ENCODE data around the gene ELOVL3. TPM values are rescaled to one million over a fixed set of nuclear protein-coding genes. Genes with fewer than 3 reads are reported as not detected.

The ELOVL3 gene
- polyA plus RNA-seq, 5 donors: 0.42 to 0.74 (median 0.47) TPM

DNA sequence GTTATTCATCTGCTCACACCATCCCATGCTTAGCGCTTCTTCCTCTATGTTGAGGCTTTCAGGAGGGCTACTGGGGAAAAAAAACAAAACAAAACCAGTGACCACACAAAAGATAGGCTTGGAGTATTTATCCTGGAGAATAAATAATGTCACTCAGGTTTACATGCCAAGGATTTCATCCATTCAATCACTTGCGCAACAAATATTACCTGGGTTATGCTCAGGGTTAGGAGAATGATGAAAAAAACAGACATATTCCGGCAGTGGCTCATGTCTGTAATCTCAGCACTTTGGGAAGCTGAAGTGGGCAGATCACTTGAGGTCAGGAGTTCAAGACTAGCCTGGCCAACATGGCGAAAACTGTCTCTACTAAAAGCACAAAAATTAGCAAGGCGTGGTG is 3.3 kb upstream of the ELOVL3 start:
- no peak for DNase-seq

DNA sequence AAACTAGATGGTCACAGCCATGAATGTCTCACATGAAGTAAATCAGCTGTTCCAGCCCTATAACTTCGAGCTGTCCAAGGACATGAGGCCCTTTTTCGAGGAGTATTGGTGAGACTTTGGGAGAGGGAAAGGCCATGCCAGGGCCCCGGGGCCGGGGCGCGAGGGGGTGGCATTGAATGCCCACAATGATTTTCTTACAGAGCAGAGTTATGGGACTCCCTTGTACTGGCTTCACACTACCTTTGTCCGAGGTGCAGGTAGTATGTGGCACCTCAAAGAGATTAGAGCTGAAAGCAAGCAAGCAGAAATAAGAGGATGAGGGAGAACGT is 407 bp downstream of the ELOVL3 start:
- DNase-seq: no peak

DNA sequence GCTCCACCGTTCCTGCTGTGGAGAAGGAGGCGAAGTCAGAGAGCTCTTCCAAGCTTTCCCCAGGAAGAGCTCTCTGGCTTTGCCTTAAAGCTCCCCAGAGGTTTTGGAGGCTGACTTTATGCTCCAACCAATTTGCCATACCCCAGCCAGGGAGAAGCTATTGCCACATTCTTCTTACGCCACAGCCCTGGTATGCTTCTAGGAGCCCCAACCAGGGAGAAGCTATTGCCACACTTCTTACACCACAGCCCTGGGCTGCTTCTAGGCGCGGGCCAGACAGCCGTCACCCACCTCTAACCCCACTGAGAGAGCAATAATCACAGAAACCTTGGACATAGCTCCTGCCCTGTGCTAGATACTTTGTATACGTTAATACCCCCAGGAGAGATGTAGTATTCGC is 951 bp downstream of the ELOVL3 start:
- no peak for DNase-seq

DNA sequence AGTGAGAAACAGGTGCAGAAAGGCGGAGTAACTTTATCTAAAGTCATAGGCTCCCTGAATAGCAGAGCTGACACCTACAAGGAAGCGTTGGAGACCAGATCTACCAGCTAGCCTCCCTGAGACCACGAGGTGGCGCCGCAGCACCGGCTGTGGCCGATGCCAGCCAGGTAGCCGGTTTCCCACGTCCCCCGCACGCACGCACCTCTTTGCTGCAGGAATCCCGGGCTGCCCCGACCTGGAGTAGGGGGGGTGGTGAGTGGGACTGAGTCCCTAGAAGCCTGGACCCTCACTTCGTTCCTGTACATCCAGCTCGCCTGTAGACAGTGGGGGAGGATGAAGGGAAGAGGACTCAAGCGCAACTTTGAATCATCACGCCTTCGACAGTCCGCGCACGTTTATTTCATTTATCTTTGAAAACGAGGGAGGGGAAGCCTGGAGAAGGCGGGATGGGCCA is 3.7 kb downstream of the ELOVL3 start:
- DNase-seq: peak; percentile 71 to 72

DNA sequence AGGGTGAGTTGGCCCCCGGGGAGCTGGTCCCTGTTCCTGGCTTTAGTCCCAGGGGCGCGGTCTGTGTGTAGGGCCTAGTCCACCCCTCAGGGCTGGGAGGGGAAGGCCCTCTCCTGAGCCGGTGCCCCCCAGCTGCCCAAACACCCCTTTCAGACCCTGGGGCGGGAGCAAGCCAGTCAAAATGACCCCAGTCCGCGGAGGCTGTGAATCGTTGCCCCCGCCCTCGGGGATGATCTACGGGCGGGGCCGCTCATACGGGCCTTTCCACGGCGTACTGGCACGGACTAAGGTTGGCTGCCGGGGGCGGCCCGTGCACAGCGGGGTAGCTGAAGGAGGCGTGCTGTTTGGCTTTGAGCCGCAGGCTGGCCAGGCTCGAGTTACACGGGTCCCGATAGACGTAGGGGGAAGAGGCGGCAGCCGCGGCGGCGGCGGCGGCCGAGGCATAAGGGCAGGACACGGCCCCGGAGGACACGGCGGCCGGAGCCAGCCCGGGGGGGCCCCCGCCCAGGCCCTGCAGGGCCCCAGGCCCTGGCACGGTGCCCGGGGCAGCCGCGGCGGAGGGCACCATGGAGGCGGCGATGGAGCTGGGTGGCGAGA is 4.3 kb downstream of the ELOVL3 start:
- peak in 1 of 2 donors; percentile 52 for DNase-seq

DNA sequence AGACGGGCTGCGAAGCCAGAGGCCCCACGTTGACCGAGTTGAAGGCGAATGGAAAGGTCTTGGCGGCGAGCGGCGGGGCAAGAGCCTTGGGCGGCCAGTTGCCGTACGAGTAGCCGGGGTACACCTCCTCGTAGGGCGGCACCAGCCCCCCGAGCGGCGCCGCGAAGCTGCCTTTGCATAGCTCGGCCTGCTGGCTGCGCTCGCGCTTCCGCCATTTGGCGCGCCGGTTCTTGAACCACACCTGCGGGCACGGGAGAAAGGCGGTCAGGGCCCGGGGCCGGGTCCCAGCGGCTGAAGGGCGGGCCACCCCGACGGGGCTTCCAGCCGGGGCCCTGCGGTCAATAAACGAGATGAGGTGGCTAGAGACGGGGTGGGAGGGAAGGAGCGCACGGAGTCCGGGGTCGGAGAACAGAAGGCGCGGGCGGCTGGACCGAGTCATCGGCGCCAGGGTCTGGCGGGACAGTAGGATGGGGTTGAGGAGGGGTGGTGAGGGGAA is 4.8 kb downstream of the ELOVL3 start:
- DNase-seq: no peak

DNA sequence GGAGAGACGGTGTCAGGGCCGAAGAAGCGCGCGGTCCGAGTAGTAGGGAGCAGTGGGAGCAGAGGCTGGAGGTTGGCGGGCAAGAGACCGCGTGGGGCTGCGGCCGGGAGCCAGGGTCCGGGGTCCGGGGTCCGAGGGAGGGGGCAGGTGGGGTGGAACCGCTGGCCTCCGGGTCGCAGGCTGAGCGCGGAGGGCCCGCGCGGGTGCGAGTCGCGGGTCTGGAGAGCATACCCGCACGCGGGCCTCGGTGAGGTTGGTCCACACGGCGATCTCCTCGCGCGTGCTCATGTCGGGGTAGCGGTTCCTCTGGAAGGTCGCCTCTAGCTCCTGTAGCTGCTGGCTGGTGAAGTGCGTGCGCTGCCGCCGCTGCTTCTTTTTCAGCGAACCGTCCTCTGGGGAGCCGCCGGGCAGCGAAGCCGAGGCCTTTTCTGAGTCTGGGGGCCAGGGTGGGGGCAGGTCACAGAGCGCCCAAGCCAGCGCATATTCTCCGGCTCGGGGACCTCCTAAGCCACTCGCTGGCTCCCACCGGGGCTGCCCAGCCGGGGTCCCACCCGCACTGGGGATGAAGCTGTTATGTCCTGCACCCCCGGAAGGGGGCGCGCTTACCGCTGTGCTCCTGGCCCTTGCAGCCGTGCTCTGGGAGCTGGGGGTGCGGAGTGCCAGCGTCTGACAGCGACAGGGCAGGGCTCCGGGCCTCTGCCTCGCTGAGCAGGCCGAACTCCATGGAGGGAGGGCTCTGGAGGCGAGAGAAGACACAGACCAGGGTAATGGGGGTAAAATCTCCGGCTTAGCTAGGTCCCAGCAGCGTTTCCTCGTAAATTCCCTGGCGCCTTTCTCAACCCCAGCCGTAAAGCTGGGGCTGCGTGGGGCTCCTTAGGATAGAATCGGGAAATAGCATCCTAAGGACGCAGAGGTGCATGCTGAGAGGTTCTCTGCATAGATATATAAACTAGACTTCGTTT is 5.5 kb downstream of the ELOVL3 start:
- no peak for DNase-seq

DNA sequence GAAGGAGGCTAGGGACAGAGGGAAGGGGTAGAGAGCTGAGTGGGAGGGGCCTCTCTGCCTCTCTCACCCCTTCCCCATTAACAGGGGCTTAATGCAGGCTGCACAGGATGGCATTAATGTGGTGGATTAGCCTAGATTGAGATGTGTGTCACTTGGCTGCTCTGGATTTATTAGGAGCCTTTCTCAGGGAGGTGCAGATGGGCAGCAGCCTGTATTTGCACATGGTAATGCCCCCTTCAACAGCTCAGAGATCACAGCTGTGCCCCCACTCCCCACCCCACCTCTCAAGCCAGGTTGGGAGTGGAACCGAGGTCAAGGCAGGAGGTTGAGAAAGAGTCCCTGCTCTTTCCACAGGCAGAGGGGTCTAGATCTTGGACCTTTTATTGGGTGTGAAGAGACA is 7.9 kb downstream of the ELOVL3 start:
- DNase-seq: no peak

DNA sequence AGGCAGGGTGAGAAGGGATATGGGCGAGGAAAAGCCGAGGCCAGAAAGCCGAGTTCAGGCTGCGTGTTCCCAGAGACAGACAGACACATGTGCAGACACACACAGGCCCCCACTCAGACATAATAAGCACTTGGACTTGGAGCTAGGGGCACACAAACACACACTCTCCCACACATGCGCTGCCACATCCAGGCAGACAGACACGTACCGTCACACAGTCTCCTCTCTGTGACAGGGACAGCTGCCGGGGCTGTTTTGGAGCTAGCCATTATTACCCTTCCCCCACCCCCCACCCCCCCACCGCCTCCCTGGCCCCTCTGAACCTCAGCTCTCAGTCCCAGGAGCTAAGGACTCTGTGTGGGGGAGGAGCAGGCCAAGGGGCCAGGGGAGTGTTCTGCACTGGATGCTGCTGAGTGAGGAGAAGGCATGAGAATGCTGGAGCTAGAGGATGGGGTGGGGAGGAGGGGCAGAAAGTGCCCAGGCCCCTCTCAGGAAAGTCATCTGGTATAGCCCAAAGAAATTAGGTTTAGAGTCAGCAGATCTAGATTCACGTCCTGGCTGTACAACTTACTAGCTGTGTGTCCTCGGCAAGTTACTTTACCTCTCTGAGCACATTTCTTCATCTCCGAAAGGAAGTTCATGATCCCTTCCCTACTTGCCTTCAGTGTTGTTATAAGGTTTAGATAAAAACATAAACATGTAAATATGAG is 8.9 kb downstream of the ELOVL3 start:
- DNase-seq: no peak

DNA sequence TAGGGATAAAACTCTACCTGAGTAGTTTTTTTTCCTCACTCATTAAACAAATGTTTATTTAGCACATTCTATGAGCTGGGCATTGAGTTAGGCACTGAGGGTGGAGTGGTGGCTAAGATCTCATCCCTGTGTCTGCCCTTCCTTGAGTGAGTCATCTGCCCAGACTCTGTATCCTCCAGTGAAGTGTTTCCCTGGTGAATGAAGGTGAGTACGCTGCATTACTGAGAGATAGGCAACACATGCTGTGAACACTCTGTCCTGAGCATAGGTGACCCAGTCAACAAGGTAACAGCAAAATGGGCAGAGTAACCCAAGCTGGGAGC is 9.5 kb downstream of the ELOVL3 start:
- DNase-seq: no peak

DNA sequence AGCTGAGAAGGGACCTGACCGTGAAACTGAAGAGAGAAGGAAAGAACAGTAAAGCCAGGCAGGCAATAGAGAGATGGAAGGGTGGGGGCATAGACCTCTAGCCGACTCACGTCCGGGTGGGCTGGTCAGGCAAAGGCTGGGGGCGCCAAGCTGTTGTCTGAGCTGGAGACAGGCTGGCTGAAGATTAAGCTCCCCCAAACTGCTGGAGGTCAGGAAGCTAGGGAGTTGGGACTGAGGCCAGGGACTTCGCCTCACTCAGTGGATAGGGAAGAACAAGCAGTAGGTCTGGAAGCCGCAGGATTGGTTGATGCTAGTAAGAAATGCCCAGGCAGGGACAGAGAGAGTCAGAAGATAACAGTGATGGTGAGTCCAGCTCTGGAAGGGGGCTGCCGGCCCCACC is 9.9 kb downstream of the ELOVL3 start:
- DNase-seq: no peak

DNA sequence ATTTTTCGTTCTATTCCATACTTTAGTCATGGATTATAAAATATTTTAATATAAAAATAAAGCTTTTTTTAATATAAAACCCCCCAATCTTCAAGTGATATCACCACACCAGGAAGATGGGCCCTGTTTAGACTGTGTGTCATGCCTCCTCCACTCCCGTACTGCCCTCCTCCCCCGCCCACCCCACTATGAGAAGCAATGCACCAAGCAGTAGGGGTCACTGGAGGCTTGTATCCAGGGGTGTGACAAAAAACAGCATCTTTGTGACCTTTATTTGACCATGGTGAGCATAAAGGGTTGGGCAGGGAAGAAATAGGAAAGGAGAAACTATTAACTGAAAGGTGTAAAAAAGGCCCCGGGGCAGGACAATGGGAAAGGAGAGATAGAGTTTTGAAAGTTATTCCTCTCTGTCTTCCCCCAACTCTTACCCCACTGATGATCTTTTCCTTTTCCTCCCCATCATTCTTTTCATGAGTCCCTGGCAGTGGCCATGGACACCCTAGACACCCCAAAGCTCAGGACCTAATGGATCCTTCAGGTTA is 11.7 kb downstream of the ELOVL3 start:
- DNase-seq: no peak

DNA sequence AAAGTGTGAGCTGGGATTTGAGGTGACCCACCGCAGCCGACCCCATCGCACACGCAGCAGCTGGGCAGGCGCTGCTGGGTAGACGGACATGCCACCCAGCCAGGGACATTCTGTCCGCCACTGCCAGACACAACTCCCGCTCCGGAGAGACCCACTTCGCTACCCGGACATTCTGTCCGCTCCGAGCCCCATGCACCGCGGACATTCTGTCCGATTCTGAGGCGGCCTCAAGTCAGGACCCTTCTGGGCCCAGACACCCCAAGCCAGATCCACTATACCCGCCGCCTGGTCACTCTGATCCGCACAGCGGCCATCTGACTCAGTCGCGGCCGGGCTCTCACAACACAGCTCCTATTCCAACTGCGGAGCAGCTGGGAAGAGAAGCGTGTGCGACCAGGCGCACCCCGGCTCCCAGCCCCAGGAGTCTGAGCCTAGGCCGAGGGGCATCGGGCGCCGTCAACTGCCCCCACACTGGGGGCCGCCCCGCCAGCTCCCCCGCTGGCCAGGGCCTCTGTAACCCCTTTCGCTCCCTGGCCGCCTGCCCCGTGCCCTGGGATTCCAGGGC is 14.4 kb downstream of the ELOVL3 start:
- no peak for DNase-seq

DNA sequence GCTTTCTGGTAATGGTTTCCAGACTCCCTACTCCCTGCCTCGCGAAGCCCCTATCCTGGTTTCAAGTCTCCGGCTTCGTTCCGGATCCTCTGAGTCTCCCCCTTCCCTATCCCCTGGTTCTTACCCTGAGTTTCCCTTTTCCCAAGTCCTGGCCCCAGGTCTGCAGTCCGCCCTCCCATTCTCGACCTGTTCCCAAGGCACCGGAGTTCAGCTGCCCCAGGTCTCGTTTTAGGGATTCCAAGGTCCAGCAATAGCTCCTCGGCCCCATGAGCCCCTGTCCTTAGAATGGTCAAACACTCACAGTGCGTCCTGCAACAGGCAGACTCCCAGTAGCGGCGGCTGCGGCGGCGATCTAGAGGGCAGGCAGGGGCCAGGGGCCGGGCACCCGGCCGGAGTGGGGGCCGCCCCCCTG is 14.9 kb downstream of the ELOVL3 start:
- DNase-seq: no peak

DNA sequence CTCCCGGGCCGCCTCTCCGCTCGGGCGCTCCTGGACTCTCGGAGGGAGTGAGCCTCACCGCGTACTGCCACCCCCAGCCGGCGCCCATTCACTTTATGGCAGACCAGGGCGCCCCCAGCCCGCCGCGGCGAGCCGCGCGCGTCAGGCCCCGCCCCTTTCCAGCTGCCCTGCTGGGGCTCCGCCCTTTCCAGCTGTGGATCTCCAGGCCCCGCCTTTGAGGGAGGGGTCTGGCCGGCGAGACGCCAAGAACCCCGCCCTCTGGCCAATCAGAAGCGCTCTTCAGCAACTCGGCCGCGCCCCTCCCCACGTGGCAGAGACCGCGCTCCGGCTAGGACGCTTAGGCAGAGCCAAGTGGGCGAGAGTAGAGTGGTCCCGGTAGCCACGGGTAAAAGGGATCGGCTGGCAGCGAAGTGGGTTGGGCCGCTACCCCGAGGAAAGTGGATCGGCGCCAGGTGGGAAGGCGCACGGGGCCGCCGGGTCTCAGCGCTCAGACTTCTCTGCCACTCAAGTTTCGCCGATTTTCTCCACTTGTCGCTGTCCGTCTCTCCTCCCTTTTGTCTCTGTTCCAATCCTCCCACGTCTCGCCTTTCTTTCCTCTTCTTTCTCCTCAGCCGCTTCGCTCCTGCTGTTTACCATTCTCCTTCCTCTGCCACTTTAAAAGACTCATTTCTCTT is 15.5 kb downstream of the ELOVL3 start, which contains the start of gene PITX3:
TSS of gene PITX3 (minus strand) at position 69 of the 674 bp plus-strand sequence. CDS start 9,432 bp downstream, outside the sequence.
- DNase-seq: peak; percentile 96

DNA sequence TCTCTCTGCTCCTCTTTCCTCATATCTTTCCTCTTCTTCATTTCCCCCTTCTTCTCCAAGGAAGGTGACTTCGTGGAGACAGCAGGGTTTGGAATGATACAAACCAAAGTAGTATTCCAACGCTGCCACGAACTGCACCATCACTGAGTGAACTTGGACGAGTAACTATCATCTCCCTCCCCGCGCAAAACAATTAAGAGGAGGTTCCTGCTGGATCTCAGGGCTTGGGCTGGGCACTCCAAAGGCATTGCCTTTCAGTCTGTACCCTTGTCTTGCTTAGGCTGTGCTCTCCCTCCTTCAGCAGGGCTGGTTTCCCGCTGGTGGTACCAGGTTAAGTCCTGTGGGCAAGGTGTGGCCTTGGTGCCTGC is 16.0 kb downstream of the ELOVL3 start:
- no peak for DNase-seq

DNA sequence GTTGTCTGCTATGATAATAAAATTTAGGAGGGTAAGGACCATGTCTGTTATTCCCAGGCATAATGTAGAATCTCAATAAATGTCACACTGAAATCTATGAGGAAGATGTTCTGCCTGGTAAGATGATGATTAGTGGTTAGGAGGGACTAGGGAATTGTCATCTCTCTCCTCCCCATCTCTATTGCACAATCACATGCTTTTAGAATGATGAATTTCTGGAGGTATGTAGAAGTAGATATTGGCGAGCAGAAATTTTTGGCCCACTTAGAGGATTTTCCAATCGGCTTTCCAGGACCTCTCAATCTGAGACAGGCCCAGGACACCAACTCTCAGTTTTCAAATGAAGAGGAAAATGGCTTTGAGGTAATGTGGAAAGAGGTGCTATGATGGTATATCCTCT is 17.2 kb downstream of the ELOVL3 start:
- DNase-seq: no peak

DNA sequence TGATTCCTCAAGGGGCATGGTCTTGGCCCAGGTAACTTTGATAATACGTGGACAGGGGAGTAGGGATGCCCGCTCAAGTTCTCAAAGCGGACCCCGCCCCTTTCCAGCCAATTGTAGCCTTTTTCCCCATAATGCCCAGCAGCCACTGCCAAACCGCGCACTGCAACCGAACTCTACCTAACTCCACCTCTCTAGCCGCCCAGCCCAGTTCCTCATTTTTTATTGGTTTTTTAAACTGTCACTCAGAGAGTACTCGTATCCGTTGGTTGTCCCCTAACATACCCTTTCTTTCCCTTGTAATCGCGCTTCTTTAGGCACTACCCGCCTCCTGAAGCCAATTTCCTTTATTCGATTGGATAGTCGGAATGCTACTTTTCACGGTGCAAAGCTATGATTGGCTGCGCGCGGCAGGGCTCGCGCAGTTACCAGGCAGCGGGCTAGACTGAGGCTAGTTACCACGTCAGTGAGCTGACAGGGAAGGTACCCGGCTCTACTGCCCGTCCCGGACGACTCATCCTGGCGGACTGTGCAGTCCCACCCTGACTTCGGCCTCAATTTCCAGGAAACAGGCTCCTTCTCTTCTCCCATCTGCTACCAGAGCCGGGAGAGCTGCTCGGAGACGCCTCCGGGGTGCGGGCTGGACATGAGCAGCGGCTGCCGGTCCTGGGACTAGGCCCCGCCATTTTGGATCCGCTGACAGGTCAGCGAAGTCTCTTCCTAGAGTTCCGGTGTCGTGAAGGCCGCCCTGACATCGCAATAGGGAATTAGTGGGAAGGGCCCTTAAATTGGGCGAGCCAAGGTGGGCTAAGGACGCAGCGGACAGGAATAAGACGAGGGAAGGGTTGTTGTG is 19.2 kb downstream of the ELOVL3 start, which contains the start of gene GBF1:
TSS of gene GBF1 (plus strand) at position 451 of the 850 bp plus-strand sequence. CDS start 13,407 bp downstream, outside the sequence.
- DNase-seq: peak; percentile 97 to 99

DNA sequence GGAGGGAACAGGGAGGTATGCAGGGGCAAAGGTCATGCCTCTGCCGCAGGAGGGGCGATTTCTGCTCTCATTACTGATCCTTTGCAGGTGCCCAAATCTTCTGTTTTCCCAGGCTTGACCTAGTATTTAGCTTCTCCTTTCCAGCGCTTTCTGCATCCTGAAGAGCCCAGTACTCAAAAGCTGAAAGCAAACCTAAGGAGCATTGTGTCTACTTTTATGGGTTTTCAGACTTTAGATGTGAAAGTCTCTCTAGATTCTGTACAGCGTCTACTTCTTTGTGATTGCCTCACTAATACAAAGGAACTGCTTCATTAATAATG is 19.8 kb downstream of the ELOVL3 start:
- no peak for DNase-seq

DNA sequence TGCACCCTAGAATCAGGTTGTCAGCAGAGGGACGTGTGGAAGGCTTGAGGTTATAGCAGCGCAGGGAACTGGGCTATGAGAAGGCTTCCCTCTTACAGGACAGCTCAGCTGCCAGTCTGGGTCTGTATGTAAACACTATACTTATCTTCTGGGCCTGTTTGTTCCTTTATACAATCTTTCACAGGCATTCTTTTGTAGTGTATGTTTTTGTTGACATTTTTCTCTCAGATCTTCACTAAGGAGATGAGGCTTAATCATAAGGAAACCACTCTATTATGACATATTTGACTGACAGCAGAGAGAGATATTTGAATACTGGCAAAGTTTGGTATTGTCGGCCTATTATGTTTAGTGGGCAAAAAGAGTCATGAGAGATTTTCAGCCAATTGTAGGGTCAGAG is 20.2 kb downstream of the ELOVL3 start:
- no peak for DNase-seq
